HL-60 (cell line): ENCODE data around the gene NRARP.

ENCODE experiments used
- CTCF ChIP-seq: IDR thresholded peaks from one replicate; pipeline ENCODE4 v1.5.1; 2011; ENCODE audit warnings: low read length, control low read depth, inconsistent platforms; ENCODE audit not compliant: insufficient read depth
- POLR2AphosphoS5 ChIP-seq: IDR thresholded peaks from 2 replicates; pipeline ENCODE4 v1.6.1; 2012; ENCODE audit warnings: low read depth

- TF ChIP-seq CTCF (no peak), POLR2AphosphoS5 (no peak)
These were observed 7.5 kb upstream of the NRARP start for GRCh38 chr9:137309368-137310188.
